Stomach smooth muscle (tissue), 2 donors: ENCODE measurements around the gene DENND6B.

Experiments used
- H3K27ac ChIP-seq: one replicate; pipeline ENCODE4 v1.7.0; 2013; ENCODE audit warnings: mild to moderate bottlenecking, low read length, inconsistent platforms
- H3K27me3 ChIP-seq, 2 donors: one replicate each; pipeline ENCODE4 v1.7.0; 2013; ENCODE audit warnings: low read length in 2 of 2; ENCODE audit not compliant: insufficient read depth in 2 of 2, control insufficient read depth in 1 of 2
- H3K36me3 ChIP-seq, 2 donors: one replicate each; pipeline ENCODE4 v1.7.0; 2013; ENCODE audit warnings: low read length in 2 of 2; ENCODE audit not compliant: control insufficient read depth in 2 of 2, insufficient read depth in 2 of 2
- H3K4me1 ChIP-seq: one replicate; pipeline ENCODE4 v1.7.0; 2013; ENCODE audit warnings: low read length; ENCODE audit not compliant: control insufficient read depth, insufficient read depth
- H3K4me3 ChIP-seq, 2 donors: one replicate each; pipeline ENCODE4 v1.7.0; 2013; ENCODE audit warnings: low read length in 2 of 2
- H3K9ac ChIP-seq, 2 donors: one replicate each; pipeline ENCODE4 v1.7.0; 2013; ENCODE audit warnings: low read length in 2 of 2, mild to moderate bottlenecking in 1 of 2
- H3K9me3 ChIP-seq, 2 donors: one replicate each; pipeline ENCODE4 v1.7.0; 2013; ENCODE audit warnings: low read length in 2 of 2; ENCODE audit not compliant: control insufficient read depth in 2 of 2
- donor health status: healthy.
- donor health status: Pancreatic carcinoma.

The DENND6B gene

DNA sequence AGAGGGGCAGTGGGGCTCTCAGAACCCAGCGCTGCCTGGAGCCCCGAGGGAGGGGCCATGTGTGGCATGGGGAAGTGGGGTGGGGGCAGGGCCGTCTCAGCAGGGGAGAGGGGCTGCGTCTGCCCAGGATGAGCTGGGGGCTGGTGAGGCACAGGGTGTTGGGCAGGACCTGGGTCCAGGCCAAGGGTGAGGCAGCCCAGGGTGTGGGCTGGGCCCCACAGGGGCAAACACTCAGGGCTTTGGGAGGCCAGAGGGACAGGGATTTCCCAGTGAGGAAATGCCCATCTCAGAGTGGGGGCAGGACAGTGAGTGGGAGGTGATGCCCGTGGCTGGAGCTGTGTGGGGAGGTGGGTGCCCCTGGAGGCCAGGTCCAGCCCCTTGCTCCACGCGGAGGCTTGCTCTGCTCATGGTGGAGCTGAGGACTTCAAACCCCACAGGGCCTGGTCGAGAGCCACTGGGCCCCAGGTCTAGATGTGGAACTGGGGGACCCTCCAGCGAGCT lies 24.7 kb downstream of the DENND6B start:
- no peaks in the 10 kb centered on the region for H3K27me3 ChIP-seq
- peak overlapping the region; percentile 29 to 45 for H3K9ac ChIP-seq
- H3K4me1 ChIP-seq: peaks cover 90% of the 10 kb centered on the region
- peak overlapping the region; percentile 91 for H3K27ac ChIP-seq
- peak overlapping the region in 1 of 2 donors; percentile 55 for H3K4me3 ChIP-seq
- H3K36me3 ChIP-seq: no peaks in the 10 kb centered on the region
- no peaks in the 10 kb centered on the region for H3K9me3 ChIP-seq

DNA sequence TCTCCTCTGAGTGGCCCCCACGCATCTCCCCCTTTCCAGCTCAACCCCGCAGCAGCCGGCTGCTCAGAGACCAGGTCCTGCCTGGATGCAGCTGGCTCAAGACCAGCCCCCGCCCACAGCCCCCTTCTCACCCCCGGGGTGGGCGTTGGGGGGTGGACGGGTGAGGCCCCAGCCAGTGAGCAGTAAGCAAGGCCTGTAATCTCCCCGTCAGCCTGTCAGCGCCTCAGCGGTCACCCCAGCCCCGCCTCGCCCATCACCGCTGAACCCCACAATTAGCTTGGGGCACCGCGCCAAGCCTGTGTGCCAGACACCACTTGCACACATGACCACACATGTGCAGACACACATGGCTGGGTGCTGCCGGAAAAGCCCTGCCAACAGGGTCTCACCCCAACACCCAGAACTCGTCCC lies 25.2 kb downstream of the DENND6B start:
- H3K9me3 ChIP-seq: no peaks in the 10 kb centered on the region
- peaks cover 95% of the 10 kb centered on the region for H3K4me1 ChIP-seq
- H3K9ac ChIP-seq: peak overlapping the region; percentile 5 to 45
- peak overlapping the region; percentile 12 to 55 for H3K4me3 ChIP-seq
- H3K36me3 ChIP-seq: no peaks in the 10 kb centered on the region
- H3K27ac ChIP-seq: peak overlapping the region; percentile 91
- no peaks in the 10 kb centered on the region for H3K27me3 ChIP-seq

DNA sequence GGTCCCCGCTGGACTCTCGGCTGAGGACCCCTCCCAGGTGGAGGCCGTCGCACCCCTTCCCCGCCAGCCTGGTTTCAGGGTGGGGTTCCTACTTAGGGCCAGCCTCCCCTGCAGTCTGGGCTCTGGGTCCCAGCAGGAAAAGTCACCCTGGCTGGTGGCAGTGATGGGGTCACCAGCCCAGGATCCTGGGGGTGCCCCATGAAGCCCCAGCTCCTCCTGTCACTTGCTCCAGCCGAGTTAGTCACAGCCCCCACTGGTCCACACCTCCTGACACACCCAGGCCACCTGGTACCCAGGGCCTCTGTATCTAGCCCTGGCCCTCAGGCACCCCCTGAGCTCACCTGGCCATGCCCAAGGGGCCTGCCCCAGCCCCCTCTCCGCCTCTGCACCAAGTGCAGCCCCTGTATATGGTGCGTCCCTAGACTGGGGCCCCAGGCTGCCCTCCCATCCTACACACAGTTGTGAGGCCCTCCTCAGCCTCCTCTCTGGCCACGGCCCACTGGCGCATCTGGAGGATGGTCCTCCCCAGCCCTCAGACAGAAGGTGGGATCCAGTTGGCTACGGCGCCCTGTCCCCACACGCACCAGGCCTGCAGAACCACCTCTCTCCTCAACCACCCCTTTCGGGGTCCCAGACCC lies 26.1 kb downstream of the DENND6B start:
- no peaks in the 10 kb centered on the region for H3K9me3 ChIP-seq
- peak overlapping the region in 1 of 2 donors; percentile 32 for H3K9ac ChIP-seq
- no peaks in the 10 kb centered on the region for H3K36me3 ChIP-seq
- H3K4me3 ChIP-seq: peak overlapping the region; percentile 12 to 29
- H3K27ac ChIP-seq: peak overlapping the region; percentile 91
- H3K4me1 ChIP-seq: peaks cover 94% of the 10 kb centered on the region
- no peaks in the 10 kb centered on the region for H3K27me3 ChIP-seq

DNA sequence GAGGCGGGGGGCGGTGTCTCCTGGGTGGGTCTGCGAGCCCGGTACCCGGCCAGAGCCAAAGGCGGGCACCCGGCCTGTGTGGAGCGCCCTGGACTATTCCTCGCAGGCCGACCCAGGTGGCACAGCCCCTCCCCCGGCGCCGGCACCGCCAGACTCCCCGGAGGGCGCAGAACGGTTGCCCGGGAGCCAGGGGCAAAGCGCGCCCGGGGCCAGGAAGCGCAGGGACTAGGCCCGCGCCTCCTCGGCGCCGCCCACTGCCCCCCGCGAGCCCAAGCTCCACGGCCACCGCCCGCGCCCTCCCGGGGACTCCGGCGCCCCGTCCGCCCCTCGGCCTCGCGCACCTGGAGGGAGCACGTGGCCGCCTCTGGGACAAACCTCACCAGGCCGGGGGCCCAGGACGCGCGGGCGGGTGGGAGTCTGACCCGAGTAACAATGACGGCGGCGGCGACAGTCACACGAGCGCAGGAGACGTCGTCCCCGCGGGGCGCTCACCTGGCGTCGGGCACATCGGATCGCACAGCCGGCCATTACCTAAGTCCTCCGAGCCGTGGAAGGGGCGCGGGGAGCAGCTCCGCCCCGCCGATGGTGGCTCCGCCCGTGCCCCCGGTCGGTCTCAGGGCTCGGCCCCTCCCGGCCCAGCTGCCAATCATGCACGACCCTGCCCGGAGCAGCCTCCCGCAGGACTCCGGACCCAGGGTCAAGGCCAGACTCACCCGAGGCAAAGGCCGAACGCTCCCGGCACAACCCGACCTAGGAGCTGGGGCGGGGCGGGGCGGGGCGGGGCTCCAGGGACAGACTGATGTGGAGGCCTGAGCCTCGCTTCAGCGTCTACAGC lies 26.8 kb downstream of the DENND6B start:
- Histone ChIP-seq H3K27me3 (no peaks in the 10 kb centered on the region), H3K4me3 (peak overlapping the region in 1 of 2 donors; percentile 40), H3K9ac (no peak overlapping the region), H3K36me3 (no peaks in the 10 kb centered on the region), H3K9me3 (no peaks in the 10 kb centered on the region), H3K27ac (no peak overlapping the region), H3K4me1 (peaks cover 88% of the 10 kb centered on the region)

DNA sequence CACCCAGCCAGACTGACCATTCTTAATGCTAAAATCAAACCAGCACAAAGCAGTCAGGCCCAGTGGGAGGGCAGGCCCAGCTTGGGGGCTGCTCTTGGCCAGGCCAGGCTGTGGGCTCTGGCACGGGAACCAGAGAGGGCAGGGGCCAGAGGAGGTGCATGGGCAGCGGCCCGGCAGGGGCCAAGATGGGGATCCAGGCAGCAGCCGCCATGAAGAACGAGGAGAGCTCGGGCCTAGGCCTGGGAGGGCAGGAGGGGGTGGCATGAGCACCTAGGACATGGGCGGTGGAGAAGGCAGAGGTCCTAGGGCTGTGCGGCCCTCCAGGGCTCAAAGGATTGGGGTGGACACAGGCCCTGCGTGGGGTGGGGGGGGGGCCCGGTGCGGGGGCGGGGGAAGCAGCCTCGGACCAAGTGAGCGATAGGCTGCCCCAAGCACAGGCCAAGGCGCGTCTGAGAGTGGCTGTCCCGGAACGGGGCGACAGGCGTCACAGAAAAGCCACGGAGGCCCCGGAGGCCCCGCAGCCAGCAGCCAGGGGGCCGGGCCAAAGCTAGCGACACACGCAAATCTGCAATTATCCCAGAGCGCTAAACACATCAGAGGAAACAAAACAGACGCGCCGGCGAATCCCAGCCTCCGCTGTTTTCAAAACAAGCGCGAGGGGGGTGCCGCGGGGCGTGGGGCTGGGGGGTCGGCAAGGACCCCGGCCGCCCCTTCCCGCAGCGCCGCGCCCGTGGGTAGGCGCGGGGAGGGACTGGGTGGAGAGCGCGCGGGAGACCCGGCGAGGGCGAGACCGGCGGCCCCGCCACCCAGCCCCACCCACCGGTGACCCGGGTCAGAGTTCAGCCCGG lies 27.7 kb downstream of the DENND6B start:
- Histone ChIP-seq H3K27me3 (no peaks in the 10 kb centered on the region), H3K4me3 (peak overlapping the region in 1 of 2 donors; percentile 40), H3K9ac (no peak overlapping the region), H3K27ac (no peak overlapping the region), H3K9me3 (no peaks in the 10 kb centered on the region), H3K4me1 (peaks cover 88% of the 10 kb centered on the region), H3K36me3 (no peaks in the 10 kb centered on the region)

DNA sequence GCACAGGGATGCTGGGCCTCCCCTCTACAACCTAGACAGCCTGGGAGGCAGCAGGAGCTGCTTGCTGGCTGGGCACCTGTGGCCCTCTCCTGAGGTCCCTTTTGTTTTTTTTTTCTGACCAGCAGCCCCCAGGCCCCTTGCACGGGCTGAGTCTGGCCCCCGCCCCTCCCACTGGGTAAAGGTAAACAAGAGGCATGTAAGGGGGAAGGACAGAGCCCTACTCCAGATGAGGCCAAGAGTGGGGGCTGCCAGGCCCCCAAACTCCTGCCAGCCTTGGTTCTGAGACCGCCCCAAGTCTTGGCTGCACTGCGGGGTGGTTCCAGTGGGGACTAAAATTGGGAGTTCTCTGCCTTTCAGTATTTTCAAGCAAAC lies 28.6 kb downstream of the DENND6B start:
- no peak overlapping the region for H3K4me3 ChIP-seq

DNA sequence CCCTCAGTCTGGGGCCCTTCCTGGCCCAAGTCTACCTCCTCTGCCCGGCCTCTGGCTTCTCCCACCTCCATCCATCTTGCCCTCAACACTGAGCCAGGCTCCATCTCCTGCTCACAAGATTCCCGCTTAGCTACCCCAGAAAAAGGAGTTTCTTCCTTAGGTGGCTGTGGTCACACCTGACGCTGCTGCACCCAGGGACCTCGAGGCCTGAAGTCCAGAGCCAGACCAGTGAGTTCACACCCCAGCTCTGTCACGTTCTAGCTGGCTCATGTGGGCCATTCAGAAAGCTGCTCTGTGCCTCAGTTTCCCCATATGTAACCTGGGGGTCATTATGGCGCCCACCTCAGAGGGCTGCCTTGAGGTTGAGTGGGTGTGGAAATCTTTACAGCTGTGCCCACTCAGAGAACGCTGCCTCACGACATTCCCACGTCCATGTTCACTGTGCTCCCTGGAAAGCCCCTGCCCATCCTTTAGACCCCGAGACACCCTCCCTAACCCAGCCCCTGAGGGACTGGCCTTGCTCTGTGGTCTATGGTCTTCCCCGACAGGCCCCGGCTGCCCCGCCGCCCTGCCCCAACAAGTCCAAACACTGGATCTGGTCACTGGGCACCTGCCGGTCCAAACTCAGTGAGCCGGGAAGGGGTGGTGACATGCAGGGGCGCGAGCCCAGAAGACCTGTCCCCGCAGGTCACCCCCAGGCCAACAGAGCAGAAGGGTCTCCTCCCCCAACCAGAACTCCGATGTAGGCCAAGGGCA lies 29.1 kb downstream of the DENND6B start:
- H3K4me3 ChIP-seq: no peak overlapping the region
- no peaks in the 10 kb centered on the region for H3K9me3 ChIP-seq
- peak overlapping the region; percentile 31 for H3K27ac ChIP-seq
- no peaks in the 10 kb centered on the region for H3K36me3 ChIP-seq
- peak overlapping the region in 1 of 2 donors; percentile 9 for H3K9ac ChIP-seq
- H3K27me3 ChIP-seq: no peaks in the 10 kb centered on the region
- peaks cover 88% of the 10 kb centered on the region for H3K4me1 ChIP-seq

More for the DNA sequence above, 28.6 kb downstream of the DENND6B start:
- Histone ChIP-seq H3K27ac (peak overlapping the region; percentile 31), H3K4me1 (peaks cover 88% of the 10 kb centered on the region), H3K36me3 (no peaks in the 10 kb centered on the region), H3K9ac (no peak overlapping the region), H3K9me3 (no peaks in the 10 kb centered on the region), H3K27me3 (no peaks in the 10 kb centered on the region)

DNA sequence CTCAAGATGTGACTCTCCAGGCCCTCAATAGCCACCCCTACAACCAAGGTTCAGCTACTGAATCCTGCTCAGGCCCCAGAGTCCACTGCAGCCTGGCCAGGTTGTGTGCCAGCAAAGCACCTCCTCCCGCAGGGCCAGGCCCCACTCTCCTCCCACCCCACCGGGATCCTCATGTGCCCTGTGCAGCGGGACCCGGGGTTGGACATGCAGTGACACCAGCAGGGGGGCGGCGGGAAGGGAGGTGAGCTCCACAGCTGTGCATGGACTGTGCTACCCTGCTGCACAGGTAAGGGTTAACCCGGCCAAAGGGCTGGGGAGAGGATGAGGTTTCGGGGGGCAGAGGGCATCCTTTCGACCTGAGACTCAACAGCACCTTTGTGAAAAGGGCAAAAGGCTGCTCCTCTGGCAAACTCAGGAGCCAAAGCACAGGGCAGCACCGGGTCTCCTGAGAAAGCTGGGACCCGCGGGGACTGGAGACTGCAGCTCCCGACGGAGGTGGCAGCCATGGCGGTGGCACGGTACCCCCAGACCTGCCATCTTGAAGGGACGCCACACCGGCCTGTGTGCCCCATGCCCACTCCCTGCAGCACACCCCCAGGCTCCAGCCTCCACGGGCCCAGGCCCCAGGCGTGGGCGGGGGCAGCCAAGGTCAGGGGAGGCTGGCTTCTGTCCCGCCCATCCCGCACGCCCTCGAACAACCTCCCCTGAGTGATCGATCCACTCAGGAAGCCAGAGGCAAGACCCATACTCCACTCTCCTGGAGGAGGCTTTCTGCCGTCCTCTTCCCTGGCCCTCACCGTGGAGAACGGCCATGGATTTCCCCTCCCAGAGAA lies 29.9 kb downstream of the DENND6B start:
- Histone ChIP-seq H3K36me3 (no peaks in the 10 kb centered on the region), H3K27me3 (no peaks in the 10 kb centered on the region), H3K9me3 (no peaks in the 10 kb centered on the region), H3K4me1 (peaks cover 85% of the 10 kb centered on the region), H3K9ac (no peak overlapping the region), H3K27ac (peak overlapping the region; percentile 31), H3K4me3 (no peak overlapping the region)

DNA sequence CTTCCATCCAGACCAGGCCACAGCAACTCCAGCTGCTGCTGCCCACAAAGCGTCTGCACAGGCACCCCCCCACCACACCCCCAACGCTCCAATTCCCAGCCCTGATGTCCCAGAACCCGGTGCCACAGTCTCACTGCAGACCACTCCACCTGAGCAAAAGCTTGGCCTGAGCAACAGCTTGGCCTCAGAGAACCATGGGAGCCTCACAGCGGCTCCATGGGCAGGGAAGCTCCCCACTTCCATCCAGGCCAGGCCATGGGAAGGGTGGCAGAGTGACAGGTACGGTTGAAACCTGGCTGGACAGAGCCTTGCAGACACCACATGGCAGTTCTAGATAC lies 32.5 kb downstream of the DENND6B start:
- peak overlapping the region; percentile 20 to 36 for H3K9ac ChIP-seq

More for the DNA sequence above, 32.5 kb downstream of the DENND6B start:
- H3K4me1 ChIP-seq: peaks cover 62% of the 10 kb centered on the region
- H3K9me3 ChIP-seq: no peaks in the 10 kb centered on the region
- peak overlapping the region; percentile 76 for H3K27ac ChIP-seq
- H3K4me3 ChIP-seq: no peak overlapping the region
- no peaks in the 10 kb centered on the region for H3K27me3 ChIP-seq
- H3K36me3 ChIP-seq: peaks cover 8 to 9% of the 10 kb centered on the region in 2 donors
